Adrenal gland (tissue), 5 donors: ENCODE measurements around the gene DCHS2.

ENCODE experiments used
- POLR2A ChIP-seq, 2 donors: fragments of 450-650 bp; IDR thresholded peaks; one replicate each; pipeline ENCODE4 v1.6.1; 2017; ENCODE audit warnings: antibody characterized with exemption in 2 of 2, mild to moderate bottlenecking in 2 of 2, moderate library complexity in 1 of 2
- TF ChIP-seq, protein P1 (sequence below), 6 experiments: fragments of 450-650 bp in 4 of 6; fragments of 200-600 bp in 2 of 6; sonication (generic) in 1 of 6; IDR thresholded peaks; 1 replicate in 5 of 6; 2 replicates in 1 of 6; pipeline versions ENCODE4 v1.5.1 to v1.8.0; 2016 to 2021; ENCODE audit warnings: antibody characterized with exemption in 6 of 6, mild to moderate bottlenecking in 2 of 6, moderate library complexity in 1 of 6
- donor health status: DM: no; HTN: no; CAD: no.

DNA sequence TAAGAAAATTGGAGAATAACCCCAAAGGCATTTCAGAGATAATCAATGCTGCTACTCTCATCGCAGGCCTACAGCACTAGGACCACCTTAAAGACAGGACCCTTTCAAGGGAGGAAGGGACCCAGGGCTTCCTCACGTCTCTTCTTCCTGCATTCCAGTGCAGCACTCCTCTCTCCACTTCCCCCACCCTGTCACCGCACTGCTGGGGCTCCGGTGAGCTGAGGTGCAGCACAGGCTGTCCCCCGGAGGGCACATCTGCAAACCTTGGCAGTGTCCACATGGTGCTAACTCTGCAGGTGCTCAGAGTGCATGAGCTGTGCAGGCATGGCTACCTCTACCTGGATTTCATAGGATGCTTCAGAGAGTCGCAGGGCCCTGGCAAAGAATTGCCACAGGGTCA, 305.6 kb downstream of the DCHS2 start:
- TF ChIP-seq, protein P1, sequence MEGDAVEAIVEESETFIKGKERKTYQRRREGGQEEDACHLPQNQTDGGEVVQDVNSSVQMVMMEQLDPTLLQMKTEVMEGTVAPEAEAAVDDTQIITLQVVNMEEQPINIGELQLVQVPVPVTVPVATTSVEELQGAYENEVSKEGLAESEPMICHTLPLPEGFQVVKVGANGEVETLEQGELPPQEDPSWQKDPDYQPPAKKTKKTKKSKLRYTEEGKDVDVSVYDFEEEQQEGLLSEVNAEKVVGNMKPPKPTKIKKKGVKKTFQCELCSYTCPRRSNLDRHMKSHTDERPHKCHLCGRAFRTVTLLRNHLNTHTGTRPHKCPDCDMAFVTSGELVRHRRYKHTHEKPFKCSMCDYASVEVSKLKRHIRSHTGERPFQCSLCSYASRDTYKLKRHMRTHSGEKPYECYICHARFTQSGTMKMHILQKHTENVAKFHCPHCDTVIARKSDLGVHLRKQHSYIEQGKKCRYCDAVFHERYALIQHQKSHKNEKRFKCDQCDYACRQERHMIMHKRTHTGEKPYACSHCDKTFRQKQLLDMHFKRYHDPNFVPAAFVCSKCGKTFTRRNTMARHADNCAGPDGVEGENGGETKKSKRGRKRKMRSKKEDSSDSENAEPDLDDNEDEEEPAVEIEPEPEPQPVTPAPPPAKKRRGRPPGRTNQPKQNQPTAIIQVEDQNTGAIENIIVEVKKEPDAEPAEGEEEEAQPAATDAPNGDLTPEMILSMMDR (IDR thresholded peaks at IDR 0.05) = no peak
- TF ChIP-seq POLR2A (IDR thresholded peaks at IDR 0.05) = no peak
